ENCODE measurements around the gene LYZL4. TPM values are rescaled to one million over a fixed set of nuclear protein-coding genes. Genes with fewer than 3 reads are reported as not detected.

Gene LYZL4
- total RNA-seq, 1 donor from 2014 or later = not detected

DNA sequence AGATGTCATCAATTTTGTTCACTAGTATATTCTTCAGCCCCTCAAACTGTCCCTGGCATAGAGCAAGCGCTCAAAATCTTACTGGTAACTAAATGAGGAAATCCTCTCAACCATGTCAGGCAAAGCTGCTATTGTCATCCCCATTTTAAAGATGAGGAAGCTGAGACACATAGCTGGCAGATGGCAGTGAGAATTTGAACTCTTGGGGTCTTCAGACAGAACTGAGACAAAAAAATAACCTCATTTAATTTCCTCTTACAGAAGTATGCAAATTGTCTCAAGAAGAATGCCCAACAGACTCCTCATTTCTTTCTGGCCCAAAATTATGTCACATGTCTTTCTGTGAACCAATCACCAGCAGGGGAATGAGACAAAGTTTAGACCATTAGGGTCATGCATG, 40.2 kb upstream of the LYZL4 start:
- no peak for DNase-seq (ENCODE audit: low spot score)
- no peaks in the 10 kb centered on the region for H3K36me3 Mint-ChIP-seq (ENCODE audit: low read depth)
- H3K27ac Mint-ChIP-seq (ENCODE audit: unreplicated experiment) = no peak overlapping the region
- peaks cover 14% of the 10 kb centered on the region for H3K27me3 Mint-ChIP-seq (ENCODE audit: low read depth)
- no peak for TF ChIP-seq CTCF (IDR thresholded peaks at IDR 0.05)
- peaks cover 10% of the 10 kb centered on the region for H3K9me3 Mint-ChIP-seq (ENCODE audit: low read depth)
- H3K4me3 Mint-ChIP-seq (ENCODE audit: unreplicated experiment) = no peak overlapping the region
- H3K4me1 Mint-ChIP-seq (ENCODE audit: low read depth) = peaks cover 12% of the 10 kb centered on the region

- H3K27ac Mint-ChIP-seq (ENCODE audit: unreplicated experiment) = no peak overlapping the region
- peaks cover 28% of the 10 kb centered on the region for H3K27me3 Mint-ChIP-seq (ENCODE audit: low read depth)
- H3K4me1 Mint-ChIP-seq (ENCODE audit: low read depth) = peaks cover 14% of the 10 kb centered on the region
- H3K9me3 Mint-ChIP-seq (ENCODE audit: low read depth) = no peaks in the 10 kb centered on the region
- H3K36me3 Mint-ChIP-seq (ENCODE audit: low read depth) = no peaks in the 10 kb centered on the region
- H3K4me3 Mint-ChIP-seq (ENCODE audit: unreplicated experiment) = no peak overlapping the region
- DNase-seq (ENCODE audit: low spot score) = no peak
- TF ChIP-seq CTCF (IDR thresholded peaks at IDR 0.05) = no peak
Measured at GRCh38 chr3:42447481-42447880, 37.1 kb upstream of the LYZL4 start.

DNA sequence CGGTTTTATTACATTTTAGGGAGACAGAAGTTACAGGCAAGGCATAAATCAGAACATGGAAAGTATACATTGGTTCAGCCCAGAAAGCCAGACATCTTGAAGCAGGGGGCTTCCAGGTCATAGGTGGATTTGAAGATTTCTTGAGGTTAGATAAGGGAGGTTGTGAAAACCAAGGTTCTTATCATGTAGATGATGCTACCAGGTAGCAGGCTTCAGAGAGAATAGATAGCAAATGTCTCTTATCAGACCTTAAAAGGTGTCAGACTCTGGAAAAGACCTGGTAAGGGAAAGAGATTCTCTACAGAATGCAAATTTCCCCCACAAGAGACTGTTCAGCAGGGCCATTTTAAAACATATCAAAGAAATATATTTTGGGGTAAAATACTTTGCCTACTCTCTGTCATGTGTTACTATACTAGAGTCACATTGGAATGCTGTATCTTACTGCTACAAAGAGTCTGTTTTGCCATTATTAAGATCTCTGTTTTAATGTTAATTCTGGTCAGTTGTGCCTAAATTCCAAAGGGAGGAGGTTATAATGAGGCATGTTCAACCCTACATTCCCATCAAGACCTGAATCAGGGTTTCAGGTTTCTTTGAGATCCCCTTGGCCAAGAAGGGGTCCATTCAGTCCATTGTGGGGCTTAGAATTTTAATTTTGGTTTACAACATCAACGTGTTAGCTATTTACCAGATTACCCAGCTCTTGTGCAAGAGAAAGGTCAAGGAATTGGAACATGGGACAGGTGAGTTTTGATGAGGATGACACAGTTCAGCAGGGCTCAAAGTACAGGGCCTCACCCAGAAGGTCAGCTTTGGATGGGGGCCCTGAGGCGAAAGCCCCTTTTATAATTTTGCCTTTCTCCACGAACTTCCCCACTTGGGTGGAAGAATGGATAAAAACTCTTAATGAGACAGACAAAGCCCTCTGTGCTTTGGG, 36.0 kb upstream of the LYZL4 start:
- Mint-ChIP-seq H3K27me3 (ENCODE audit: low read depth) (peaks cover 37% of the 10 kb centered on the region), H3K4me1 (ENCODE audit: low read depth) (peaks cover 7% of the 10 kb centered on the region), H3K36me3 (ENCODE audit: low read depth) (no peaks in the 10 kb centered on the region), H3K9me3 (ENCODE audit: low read depth) (no peaks in the 10 kb centered on the region), H3K27ac (ENCODE audit: unreplicated experiment) (no peak overlapping the region), H3K4me3 (ENCODE audit: unreplicated experiment) (no peak overlapping the region)
- TF ChIP-seq CTCF (IDR thresholded peaks at IDR 0.05) = no peak
- no peak for DNase-seq (ENCODE audit: low spot score)

DNA sequence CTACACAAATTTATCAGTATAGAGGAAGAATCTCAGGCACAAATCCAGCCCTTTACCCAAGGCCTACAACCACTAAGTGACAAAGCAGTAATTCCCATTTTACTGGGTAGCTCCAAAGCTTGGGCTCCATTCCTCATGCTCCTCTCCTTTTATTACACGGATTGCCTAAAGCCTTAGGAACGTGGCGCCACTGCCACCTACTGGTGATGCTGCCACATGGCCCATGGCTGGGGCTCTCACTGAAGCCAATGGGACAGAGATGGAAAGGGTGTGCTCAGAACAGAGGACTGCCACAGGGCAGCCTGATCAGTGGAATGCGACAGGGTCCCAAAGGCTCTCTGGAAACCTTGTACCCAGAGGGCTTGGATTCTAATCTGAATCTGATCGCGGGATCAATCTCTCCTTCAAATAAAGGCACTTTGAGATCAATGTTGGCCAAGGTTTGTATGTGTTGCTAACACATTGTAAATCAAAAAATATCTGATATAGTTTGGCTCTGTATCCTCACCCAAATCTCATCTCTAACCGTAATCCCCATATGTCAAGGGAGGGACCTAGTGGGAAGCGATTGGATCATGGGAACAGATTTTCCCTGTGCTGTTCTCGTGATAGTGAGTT, 33.5 kb upstream of the LYZL4 start:
- peaks cover 2% of the 10 kb centered on the region for H3K4me1 Mint-ChIP-seq (ENCODE audit: low read depth)
- H3K36me3 Mint-ChIP-seq (ENCODE audit: low read depth) = no peaks in the 10 kb centered on the region
- DNase-seq (ENCODE audit: low spot score) = no peak
- no peaks in the 10 kb centered on the region for H3K9me3 Mint-ChIP-seq (ENCODE audit: low read depth)
- peak; percentile 96 for TF ChIP-seq CTCF (IDR thresholded peaks at IDR 0.05)
- H3K4me3 Mint-ChIP-seq (ENCODE audit: unreplicated experiment) = no peak overlapping the region
- peaks cover 55% of the 10 kb centered on the region for H3K27me3 Mint-ChIP-seq (ENCODE audit: low read depth)
- no peak overlapping the region for H3K27ac Mint-ChIP-seq (ENCODE audit: unreplicated experiment)

DNA sequence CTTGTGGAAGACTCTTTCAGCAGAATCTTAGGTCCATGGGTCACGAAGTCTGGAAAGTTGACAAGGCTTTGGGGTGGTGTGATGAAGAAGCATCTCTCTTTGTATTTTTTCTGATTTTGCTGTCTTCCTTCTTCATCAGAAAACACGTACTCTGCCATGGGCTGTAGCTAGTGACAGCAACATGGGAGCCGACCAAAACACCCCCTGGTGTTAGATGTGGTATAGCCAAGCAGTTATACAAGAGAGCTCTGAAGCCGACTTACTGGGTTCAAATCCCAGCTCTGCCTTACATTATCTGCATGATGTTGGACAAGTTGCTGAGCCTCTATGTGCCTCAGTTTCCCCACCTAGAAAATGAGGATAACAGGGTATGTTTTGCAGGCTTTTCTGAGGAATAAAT, 32.9 kb upstream of the LYZL4 start:
- no peak overlapping the region for H3K27ac Mint-ChIP-seq (ENCODE audit: unreplicated experiment)
- H3K27me3 Mint-ChIP-seq (ENCODE audit: low read depth) = peaks cover 58% of the 10 kb centered on the region
- DNase-seq (ENCODE audit: low spot score) = no peak
- no peak for TF ChIP-seq CTCF (IDR thresholded peaks at IDR 0.05)
- H3K4me1 Mint-ChIP-seq (ENCODE audit: low read depth) = peaks cover 2% of the 10 kb centered on the region
- no peaks in the 10 kb centered on the region for H3K9me3 Mint-ChIP-seq (ENCODE audit: low read depth)
- H3K4me3 Mint-ChIP-seq (ENCODE audit: unreplicated experiment) = no peak overlapping the region
- H3K36me3 Mint-ChIP-seq (ENCODE audit: low read depth) = no peaks in the 10 kb centered on the region

Data from chondrocyte (in vitro differentiated cells).